HL-60 (cell line): ENCODE results near the gene CASQ2.

Source experiments
- DNase-seq, 2 experiments: peaks; one replicate each; pipeline ENCODE4 v3.0.0-alpha.2; 2010 to 2020; ENCODE audit warnings: low read depth in 1 of 2, low spot score in 1 of 2
- H3K27ac ChIP-seq: fragments of 250-450 bp; sonication (Bioruptor Pico); replicated peaks from 2 replicates; pipeline ENCODE4 v1.5.1; 2020; ENCODE audit warnings: mild to moderate bottlenecking, moderate library complexity
- H3K27me3 ChIP-seq: fragments of 250-450 bp; sonication (Bioruptor Pico); 2 replicates; pipeline ENCODE4 v1.5.1; 2021; ENCODE audit warnings: mild to moderate bottlenecking, moderate library complexity; ENCODE audit not compliant: insufficient read depth, poor library complexity, severe bottlenecking
- H3K4me3 ChIP-seq: replicated peaks from 2 replicates; pipeline ENCODE4 v1.5.1; 2011; ENCODE audit warnings: mild to moderate bottlenecking, control low read depth, low read length; ENCODE audit not compliant: insufficient read depth
- CTCF ChIP-seq: IDR thresholded peaks from one replicate; pipeline ENCODE4 v1.5.1; 2011; ENCODE audit warnings: low read length, control low read depth, inconsistent platforms; ENCODE audit not compliant: insufficient read depth
- GABPA ChIP-seq: IDR thresholded peaks from 2 replicates; pipeline ENCODE4 v1.6.1; 2012; ENCODE audit warnings: low read depth
- POLR2AphosphoS5 ChIP-seq: IDR thresholded peaks from 2 replicates; pipeline ENCODE4 v1.6.1; 2012; ENCODE audit warnings: low read depth
- REST ChIP-seq: IDR thresholded peaks from 2 replicates; pipeline ENCODE4 v1.6.1; 2012; ENCODE audit warnings: low read depth; ENCODE audit not compliant: insufficient replicate concordance
- SPI1 ChIP-seq: IDR thresholded peaks from 2 replicates; pipeline ENCODE4 v1.6.1; 2012; ENCODE audit warnings: low read depth, mild to moderate bottlenecking, borderline replicate concordance

The CASQ2 gene

GRCh38 chr1:115783311-115783710 lies 14.8 kb upstream of the CASQ2 start:
- H3K27ac ChIP-seq: no peak overlapping the region
- TF ChIP-seq CTCF (no peak), POLR2AphosphoS5 (no peak), REST (no peak), GABPA (no peak), SPI1 (no peak)
- DNase-seq: no peak
- H3K27me3 ChIP-seq: peaks cover 3% of the 10 kb centered on the region
- H3K4me3 ChIP-seq: no peak overlapping the region

- no peak for TF ChIP-seq POLR2AphosphoS5
- TF ChIP-seq GABPA: no peak
- TF ChIP-seq SPI1: no peak
- no peak for TF ChIP-seq REST
- TF ChIP-seq CTCF: no peak
- peaks cover 3% of the 10 kb centered on the region for H3K27me3 ChIP-seq
- H3K4me3 ChIP-seq: no peak overlapping the region
- no peak overlapping the region for H3K27ac ChIP-seq
- no peak for DNase-seq
Measured at GRCh38 chr1:115782571-115783281, 14.2 kb upstream of the CASQ2 start.

- peaks cover 3% of the 10 kb centered on the region for H3K27me3 ChIP-seq
- TF ChIP-seq SPI1: no peak
- no peak for TF ChIP-seq GABPA
- no peak for TF ChIP-seq REST
- no peak for DNase-seq
- no peak overlapping the region for H3K4me3 ChIP-seq
- H3K27ac ChIP-seq: no peak overlapping the region
Measured at GRCh38 chr1:115781851-115782250, 13.3 kb upstream of the CASQ2 start.
